ENCODE measurements around the gene ADGRA3. TPM values are rescaled to one million over a fixed set of nuclear protein-coding genes. Genes with fewer than 3 reads are reported as not detected.

The ADGRA3 gene
- total RNA-seq, 3 donors from 2014 or later (not counting 1 experiment from before 2014, with no cell fraction given) = 5.5 to 15.8 (median 8.2) TPM

- H3K4me3 ChIP-seq (ENCODE audit: low read length) = no peak overlapping the region
- H3K36me3 ChIP-seq (ENCODE audit: control insufficient read depth, insufficient read depth, low read length) = no peaks in the 10 kb centered on the region
- H3K9me3 Mint-ChIP-seq = peaks cover 3 to 5% of the 10 kb centered on the region in 2 donors
- H3K27ac ChIP-seq (ENCODE audit: low read length) = no peak overlapping the region
- 79% methylated on average over 2 of the region's 2 CpGs for WGBS (ENCODE audit: insufficient coverage)
- DNase-seq = no peak
- H3K4me1 Mint-ChIP-seq = no peaks in the 10 kb centered on the region
- H3K4me1 ChIP-seq (ENCODE audit: control insufficient read depth, insufficient read depth, low read length) = no peaks in the 10 kb centered on the region
- peaks cover 12% of the 10 kb centered on the region for H3K36me3 Mint-ChIP-seq
- no peak overlapping the region for H3K4me3 Mint-ChIP-seq
- peaks cover 11 to 21% of the 10 kb centered on the region in 2 donors for H3K27me3 Mint-ChIP-seq (ENCODE audit: low read depth in 2 of 2)
- no peaks in the 10 kb centered on the region for H3K27me3 ChIP-seq (ENCODE audit: control insufficient read depth, insufficient read depth, low read length)
- H3K9me3 ChIP-seq (ENCODE audit: control insufficient read depth, insufficient read depth, low read length) = peaks cover 2% of the 10 kb centered on the region
- intact Hi-C loops (cut with micrococcal nuclease) = no loop called here
- no peak for TF ChIP-seq CTCF (IDR thresholded peaks at IDR 0.05)
- no peak for ATAC-seq
- no peak overlapping the region for H3K27ac Mint-ChIP-seq
Measured at GRCh38 chr4:22539251-22539650, 23.4 kb upstream of the ADGRA3 start.

GRCh38 chr4:22537864-22538263 is 22.0 kb upstream of the ADGRA3 start:
- DNase-seq = no peak
- Histone ChIP-seq H3K4me3 (ENCODE audit: low read length) (no peak overlapping the region), H3K9me3 (ENCODE audit: control insufficient read depth, insufficient read depth, low read length) (peaks cover 3% of the 10 kb centered on the region), H3K4me1 (ENCODE audit: control insufficient read depth, insufficient read depth, low read length) (no peaks in the 10 kb centered on the region), H3K27ac (ENCODE audit: low read length) (no peak overlapping the region), H3K36me3 (ENCODE audit: control insufficient read depth, insufficient read depth, low read length) (no peaks in the 10 kb centered on the region), H3K27me3 (ENCODE audit: control insufficient read depth, insufficient read depth, low read length) (no peaks in the 10 kb centered on the region)
- TF ChIP-seq CTCF (IDR thresholded peaks at IDR 0.05) = no peak
- intact Hi-C loops (cut with micrococcal nuclease) = no loop called here
- Mint-ChIP-seq H3K36me3 (peaks cover 13% of the 10 kb centered on the region), H3K4me3 (no peak overlapping the region), H3K27ac (no peak overlapping the region), H3K27me3 (ENCODE audit: low read depth in 2 of 2) (peaks cover 11 to 21% of the 10 kb centered on the region in 2 donors), H3K4me1 (no peaks in the 10 kb centered on the region), H3K9me3 (peaks cover 4 to 6% of the 10 kb centered on the region in 2 donors)
- no peak for ATAC-seq

GRCh38 chr4:22534374-22534773 is 18.5 kb upstream of the ADGRA3 start:
- ATAC-seq (no peak), DNase-seq (no peak)
- Histone ChIP-seq H3K9me3 (ENCODE audit: control insufficient read depth, insufficient read depth, low read length) (peaks cover 3% of the 10 kb centered on the region), H3K4me1 (ENCODE audit: control insufficient read depth, insufficient read depth, low read length) (no peaks in the 10 kb centered on the region), H3K27ac (ENCODE audit: low read length) (no peak overlapping the region), H3K36me3 (ENCODE audit: control insufficient read depth, insufficient read depth, low read length) (no peaks in the 10 kb centered on the region), H3K27me3 (ENCODE audit: control insufficient read depth, insufficient read depth, low read length) (no peaks in the 10 kb centered on the region), H3K4me3 (ENCODE audit: low read length) (no peak overlapping the region)
- H3K36me3 Mint-ChIP-seq = peaks cover 13% of the 10 kb centered on the region
- H3K4me3 Mint-ChIP-seq = no peak overlapping the region
- no peak overlapping the region for H3K27ac Mint-ChIP-seq
- peaks cover 4 to 6% of the 10 kb centered on the region in 2 donors for H3K9me3 Mint-ChIP-seq
- WGBS (ENCODE audit: insufficient coverage) = 71% methylated on average over 1 of the region's 1 CpG
- no peak for TF ChIP-seq CTCF (IDR thresholded peaks at IDR 0.05)
- no peaks in the 10 kb centered on the region for H3K4me1 Mint-ChIP-seq
- peaks cover 5 to 22% of the 10 kb centered on the region in 2 donors for H3K27me3 Mint-ChIP-seq (ENCODE audit: low read depth in 2 of 2)
- intact Hi-C loops (cut with micrococcal nuclease) = no loop called here

- Mint-ChIP-seq H3K4me1 (no peaks in the 10 kb centered on the region), H3K36me3 (peaks cover 13% of the 10 kb centered on the region), H3K27me3 (ENCODE audit: low read depth in 2 of 2) (peaks cover 2 to 21% of the 10 kb centered on the region in 2 donors), H3K27ac (no peak overlapping the region), H3K9me3 (peaks cover 4 to 6% of the 10 kb centered on the region in 2 donors), H3K4me3 (no peak overlapping the region)
- intact Hi-C loops (cut with micrococcal nuclease) = no loop called here
- 83% methylated on average over 1 of the region's 1 CpG for WGBS (ENCODE audit: insufficient coverage)
- ATAC-seq = no peak
- H3K27me3 ChIP-seq (ENCODE audit: control insufficient read depth, insufficient read depth, low read length) = no peaks in the 10 kb centered on the region
- H3K4me3 ChIP-seq (ENCODE audit: low read length) = no peak overlapping the region
- TF ChIP-seq CTCF (IDR thresholded peaks at IDR 0.05) = no peak
- peaks cover 3% of the 10 kb centered on the region for H3K9me3 ChIP-seq (ENCODE audit: control insufficient read depth, insufficient read depth, low read length)
- no peak overlapping the region for H3K27ac ChIP-seq (ENCODE audit: low read length)
- DNase-seq = no peak
- no peaks in the 10 kb centered on the region for H3K36me3 ChIP-seq (ENCODE audit: control insufficient read depth, insufficient read depth, low read length)
- no peaks in the 10 kb centered on the region for H3K4me1 ChIP-seq (ENCODE audit: control insufficient read depth, insufficient read depth, low read length)
Measured at GRCh38 chr4:22532896-22533295, 17.0 kb upstream of the ADGRA3 start.

Data from natural killer cell (primary cell).